SK-MEL-5 (cell line): ENCODE measurements around the gene PTBP3. TPM values are rescaled to one million over a fixed set of nuclear protein-coding genes. Genes with fewer than 3 reads are reported as not detected.

Experiments
- DNase-seq: peaks from one replicate; pipeline ENCODE4 v3.0.0-alpha.2; 2016; ENCODE audit warnings: low read depth, low spot score
- in situ Hi-C: cut with HindIII; loops from 2 replicates; pipeline ENCODE4 v1.10.0; 2016; ENCODE audit warnings: low sequenced_read_pairs, high pct_unique_total_duplicates, low pct_unique_long_range_greater_than_20kb
- small RNA-seq, 2 experiments: library from RNA; depleted of rRNA; stranded (forward); fragments of <200 nt; gene quantifications; one replicate each; pipeline ENCODE3, GENCODE V24; 2014
- total RNA-seq: library from RNA; depleted of rRNA; stranded (reverse); fragments of >200 nt; shearing (Covaris generic); gene quantifications from 2 replicates; pipeline ENCODE4 v1.2.3, GENCODE V29; 2014; rRNA removed

The PTBP3 gene
- total RNA-seq, 1 experiment from 2014 or later = 41.8 TPM

DNA sequence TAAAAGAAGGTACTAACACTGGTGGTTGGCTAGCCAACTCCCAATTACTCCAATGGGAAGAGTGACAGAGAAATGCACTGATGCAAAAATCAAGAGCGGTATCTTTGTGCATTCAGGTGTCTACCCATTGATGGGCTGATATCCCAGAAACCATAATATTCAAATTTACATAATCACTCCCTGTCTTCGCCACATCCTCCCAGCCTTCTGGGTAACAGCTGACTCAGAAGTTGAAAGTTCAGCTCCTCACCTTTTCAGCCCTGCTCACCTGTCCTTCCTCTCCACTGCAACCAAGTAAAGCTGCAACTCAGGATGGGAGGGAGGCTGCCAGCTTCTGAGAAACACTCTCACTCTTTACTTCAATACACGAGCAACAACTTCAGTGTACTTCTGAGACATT, 165.2 kb downstream of the PTBP3 start:
- in situ Hi-C loops = no loop called here

More for the DNA sequence above, 165.2 kb downstream of the PTBP3 start:
- no peak for DNase-seq

Small RNA genes lying within 50 kb of the gene (small RNA-seq; reads per million reads assigned to genes)
- gene RF00019 (0 reads per million in 2 experiments), gene RN7SL430P (0 to 0.10 reads per million in 2 experiments), gene RN7SL57P (0 reads per million in 2 experiments), gene RNA5SP295 (0 to 0.10 reads per million in 2 experiments)

Other genes starting within 250 kb of the PTBP3 start
- 1.4 and 1.5 TPM in 2 replicates for gene SUSD1, start 158.3 kb downstream of the PTBP3 start, total RNA-seq
- gene HSDL2, start 46.5 kb upstream of the PTBP3 start, total RNA-seq = 34.1 and 35.3 TPM in 2 replicates
- gene KIAA1958, start 153.2 kb upstream of the PTBP3 start, total RNA-seq = 2.0 TPM in 2 replicates